Erythroblast (primary cell): ENCODE measurements around the gene PDE2A.

Source experiments
- GATA1 ChIP-seq: IDR thresholded peaks from 2 replicates; pipeline ENCODE4 v1.6.1; 2011; ENCODE audit warnings: low read depth, mild to moderate bottlenecking, control low read depth, low read length, moderate library complexity
- POLR2A ChIP-seq: IDR thresholded peaks from 2 replicates; pipeline ENCODE4 v1.6.1; 2011; ENCODE audit warnings: mild to moderate bottlenecking, low read length

DNA sequence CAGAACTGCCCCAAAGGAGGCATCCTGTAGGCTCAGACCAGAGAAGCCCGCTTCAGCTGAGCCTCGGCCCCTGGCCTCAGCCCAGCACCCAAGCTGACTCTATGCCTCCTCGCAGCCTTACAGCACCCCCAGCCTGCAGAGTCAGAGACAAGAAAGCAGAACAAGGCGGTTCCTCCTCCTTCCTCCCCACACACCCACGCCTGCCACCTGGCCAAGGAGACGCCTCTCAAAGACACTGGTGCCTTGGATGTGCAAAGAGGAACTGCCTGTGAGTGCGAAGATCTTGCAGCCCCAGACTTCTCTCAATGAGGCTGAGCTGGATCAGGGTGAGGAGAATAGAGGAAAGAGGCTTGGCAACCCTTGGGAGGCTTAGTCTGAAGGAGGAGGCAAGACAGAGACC is 60.2 kb downstream of the PDE2A start:
- TF ChIP-seq POLR2A, result no peak
- TF ChIP-seq GATA1, result no peak
